GM15510 (cell line): Measurements from ENCODE around the gene MUC2.

Experiments
- POLR2A ChIP-seq: IDR thresholded peaks from 3 replicates; pipeline ENCODE4 v1.6.1; 2011; ENCODE audit warnings: borderline replicate concordance; ENCODE audit not compliant: insufficient read length; ENCODE audit errors: extremely low read depth

The MUC2 gene

GRCh38 chr11:1090600-1091331 is 16.1 kb downstream of the MUC2 start:
- TF ChIP-seq POLR2A, result no peak

- TF ChIP-seq POLR2A, result no peak
Measured at GRCh38 chr11:1091332-1092083, 16.8 kb downstream of the MUC2 start.

- TF ChIP-seq POLR2A, result no peak
Measured at GRCh38 chr11:1092145-1092670, 17.5 kb downstream of the MUC2 start.

- no peak for TF ChIP-seq POLR2A
Measured at GRCh38 chr11:1092919-1093318, 18.2 kb downstream of the MUC2 start.

- TF ChIP-seq POLR2A, result no peak
Measured at GRCh38 chr11:1099519-1100355, 25.1 kb downstream of the MUC2 start.

- no peak for TF ChIP-seq POLR2A
Measured at GRCh38 chr11:1100417-1101245, 26.0 kb downstream of the MUC2 start.

GRCh38 chr11:1101318-1102089 is 26.8 kb downstream of the MUC2 start:
- no peak for TF ChIP-seq POLR2A

GRCh38 chr11:1102221-1102971 is 27.7 kb downstream of the MUC2 start:
- TF ChIP-seq POLR2A, result no peak

- no peak for TF ChIP-seq POLR2A
Measured at GRCh38 chr11:1102996-1103395, 28.3 kb downstream of the MUC2 start.

GRCh38 chr11:1103401-1104360 is 29.0 kb downstream of the MUC2 start:
- TF ChIP-seq POLR2A, result no peak

GRCh38 chr11:1104411-1105182 is 29.9 kb downstream of the MUC2 start:
- no peak for TF ChIP-seq POLR2A
